Thyroid gland (tissue), 4 donors: ENCODE measurements around the gene GUCY1A2.

Source experiments
- POLR2A ChIP-seq, 2 donors: fragments of 450-650 bp; IDR thresholded peaks; one replicate each; pipeline ENCODE4 v1.6.1; 2017; ENCODE audit warnings: antibody characterized with exemption in 2 of 2, mild to moderate bottlenecking in 2 of 2, moderate library complexity in 1 of 2
- TF ChIP-seq, protein P1 (sequence below), 6 experiments: fragments of 200-600 bp in 3 of 6; fragments of 450-650 bp in 3 of 6; sonication (generic) in 3 of 6; IDR thresholded peaks; one replicate each; pipeline ENCODE4 v1.5.1; 2016 to 2019; ENCODE audit warnings: antibody characterized with exemption in 6 of 6, mild to moderate bottlenecking in 2 of 6, inconsistent platforms in 1 of 6, moderate library complexity in 1 of 6

DNA sequence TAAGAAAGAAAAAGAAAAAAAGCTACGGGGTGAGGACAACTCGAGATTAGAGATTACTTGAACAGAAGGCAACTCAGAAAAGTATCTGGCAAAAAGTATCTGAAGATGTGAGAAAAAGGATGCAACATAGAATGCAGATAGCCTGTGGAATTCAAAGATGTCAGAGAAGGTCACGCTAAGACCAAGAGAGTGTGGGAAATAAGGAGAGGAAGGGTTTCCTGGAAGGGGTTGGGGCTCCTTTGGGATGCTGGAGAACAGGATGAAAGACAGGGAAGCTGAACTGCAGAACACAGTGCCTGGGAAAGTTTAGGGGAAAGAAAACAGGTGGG, 1.2 kb downstream of the GUCY1A2 start:
- TF ChIP-seq, protein P1, sequence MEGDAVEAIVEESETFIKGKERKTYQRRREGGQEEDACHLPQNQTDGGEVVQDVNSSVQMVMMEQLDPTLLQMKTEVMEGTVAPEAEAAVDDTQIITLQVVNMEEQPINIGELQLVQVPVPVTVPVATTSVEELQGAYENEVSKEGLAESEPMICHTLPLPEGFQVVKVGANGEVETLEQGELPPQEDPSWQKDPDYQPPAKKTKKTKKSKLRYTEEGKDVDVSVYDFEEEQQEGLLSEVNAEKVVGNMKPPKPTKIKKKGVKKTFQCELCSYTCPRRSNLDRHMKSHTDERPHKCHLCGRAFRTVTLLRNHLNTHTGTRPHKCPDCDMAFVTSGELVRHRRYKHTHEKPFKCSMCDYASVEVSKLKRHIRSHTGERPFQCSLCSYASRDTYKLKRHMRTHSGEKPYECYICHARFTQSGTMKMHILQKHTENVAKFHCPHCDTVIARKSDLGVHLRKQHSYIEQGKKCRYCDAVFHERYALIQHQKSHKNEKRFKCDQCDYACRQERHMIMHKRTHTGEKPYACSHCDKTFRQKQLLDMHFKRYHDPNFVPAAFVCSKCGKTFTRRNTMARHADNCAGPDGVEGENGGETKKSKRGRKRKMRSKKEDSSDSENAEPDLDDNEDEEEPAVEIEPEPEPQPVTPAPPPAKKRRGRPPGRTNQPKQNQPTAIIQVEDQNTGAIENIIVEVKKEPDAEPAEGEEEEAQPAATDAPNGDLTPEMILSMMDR (IDR thresholded peaks at IDR 0.05): no peak
- TF ChIP-seq POLR2A (IDR thresholded peaks at IDR 0.05): no peak
